ENCODE results near the gene COQ6. TPM values are rescaled to one million over a fixed set of nuclear protein-coding genes. Genes with fewer than 3 reads are reported as not detected.
"Not testable (repeated sequence)": the region's sequence is repeated elsewhere in the genome, so short reads cannot be mapped to it uniquely, and the experiment has no call there.

Gene COQ6
- total RNA-seq: 16.6 to 25.9 TPM (median 18.4 TPM) in 3 replicates
- long read RNA-seq, transcript COQ6-201 (12 exons, 2,118 nt): major isoform, 23 of 35 reads
- long read RNA-seq, partial matches to known transcripts: 2 of 35 reads
- long read RNA-seq, other reads (novel, unspliced or antisense): 10 of 35 reads

DNA sequence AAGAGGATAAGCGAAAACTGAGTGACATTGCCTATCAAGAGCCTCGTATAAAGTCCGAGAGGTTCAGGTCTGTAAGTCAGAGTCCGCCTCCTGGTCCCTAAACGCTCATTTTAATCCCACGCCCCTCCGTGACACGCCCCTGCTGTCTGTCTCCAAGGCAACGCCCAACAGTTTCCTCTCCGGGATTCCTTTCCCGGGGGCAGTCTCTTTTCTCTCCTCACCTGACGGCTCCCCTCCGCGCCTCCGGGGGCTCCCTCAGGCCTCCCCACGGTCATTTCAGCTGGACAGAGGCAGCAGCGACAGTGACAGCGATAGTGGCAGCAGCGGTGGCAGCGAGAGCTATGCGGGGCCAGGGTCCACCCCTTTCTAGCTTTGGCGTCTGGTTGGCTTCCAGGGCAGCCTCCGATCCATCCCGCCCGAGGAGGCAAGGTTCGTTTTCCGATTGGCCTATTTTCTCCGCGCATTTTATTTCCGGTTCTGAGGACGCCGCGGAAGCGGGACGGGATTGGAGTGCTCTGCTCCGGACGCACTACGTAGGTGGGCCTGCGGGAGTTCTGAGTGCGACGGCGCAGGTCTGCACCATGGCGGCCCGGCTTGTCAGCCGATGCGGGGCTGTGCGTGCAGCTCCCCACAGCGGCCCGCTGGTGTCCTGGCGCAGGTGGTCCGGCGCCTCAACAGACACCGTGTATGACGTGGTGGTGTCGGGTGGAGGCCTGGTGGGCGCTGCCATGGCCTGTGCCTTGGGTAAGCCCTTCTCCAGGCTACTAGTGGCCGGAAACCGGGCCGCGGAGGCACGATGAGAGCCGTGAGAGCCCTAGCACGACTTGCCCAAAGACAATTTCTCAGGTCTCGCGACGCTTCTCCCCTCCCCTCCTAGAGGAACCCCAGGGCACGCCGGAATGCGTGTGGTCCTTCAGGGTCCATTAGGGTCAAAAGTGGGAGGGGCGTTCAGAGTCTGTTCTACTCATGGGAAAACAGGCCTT lies at the start of gene COQ6, which contains the start of gene FAM161B:
TSS of gene COQ6 (plus strand) at position 551 of the 983 bp plus-strand sequence. CDS start at position 582, 31 bp downstream.
TSS of gene FAM161B (minus strand) at position 343 of the 983 bp plus-strand sequence. CDS start at position 275, 68 bp downstream.
- H3K27ac Mint-ChIP-seq (ENCODE audit: unreplicated experiment): peak within 1 kb of the TSS; percentile 97
- TF ChIP-seq, protein P1, sequence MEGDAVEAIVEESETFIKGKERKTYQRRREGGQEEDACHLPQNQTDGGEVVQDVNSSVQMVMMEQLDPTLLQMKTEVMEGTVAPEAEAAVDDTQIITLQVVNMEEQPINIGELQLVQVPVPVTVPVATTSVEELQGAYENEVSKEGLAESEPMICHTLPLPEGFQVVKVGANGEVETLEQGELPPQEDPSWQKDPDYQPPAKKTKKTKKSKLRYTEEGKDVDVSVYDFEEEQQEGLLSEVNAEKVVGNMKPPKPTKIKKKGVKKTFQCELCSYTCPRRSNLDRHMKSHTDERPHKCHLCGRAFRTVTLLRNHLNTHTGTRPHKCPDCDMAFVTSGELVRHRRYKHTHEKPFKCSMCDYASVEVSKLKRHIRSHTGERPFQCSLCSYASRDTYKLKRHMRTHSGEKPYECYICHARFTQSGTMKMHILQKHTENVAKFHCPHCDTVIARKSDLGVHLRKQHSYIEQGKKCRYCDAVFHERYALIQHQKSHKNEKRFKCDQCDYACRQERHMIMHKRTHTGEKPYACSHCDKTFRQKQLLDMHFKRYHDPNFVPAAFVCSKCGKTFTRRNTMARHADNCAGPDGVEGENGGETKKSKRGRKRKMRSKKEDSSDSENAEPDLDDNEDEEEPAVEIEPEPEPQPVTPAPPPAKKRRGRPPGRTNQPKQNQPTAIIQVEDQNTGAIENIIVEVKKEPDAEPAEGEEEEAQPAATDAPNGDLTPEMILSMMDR (IDR thresholded peaks at IDR 0.05): peak; percentile 39
- H3K36me3 Mint-ChIP-seq (ENCODE audit: low read depth): peaks cover 6% of the 10 kb centered on the region
- H3K4me1 Mint-ChIP-seq (ENCODE audit: low read depth): peaks cover 24% of the 10 kb centered on the region
- H3K9me3 Mint-ChIP-seq (ENCODE audit: low read depth): no peaks in the 10 kb centered on the region
- H3K4me3 Mint-ChIP-seq (ENCODE audit: unreplicated experiment): peak within 1 kb of the TSS; percentile 98
- peak; percentile 98 for DNase-seq (ENCODE audit: low spot score)
- no peaks in the 10 kb centered on the region for H3K27me3 Mint-ChIP-seq (ENCODE audit: low read depth)

DNA sequence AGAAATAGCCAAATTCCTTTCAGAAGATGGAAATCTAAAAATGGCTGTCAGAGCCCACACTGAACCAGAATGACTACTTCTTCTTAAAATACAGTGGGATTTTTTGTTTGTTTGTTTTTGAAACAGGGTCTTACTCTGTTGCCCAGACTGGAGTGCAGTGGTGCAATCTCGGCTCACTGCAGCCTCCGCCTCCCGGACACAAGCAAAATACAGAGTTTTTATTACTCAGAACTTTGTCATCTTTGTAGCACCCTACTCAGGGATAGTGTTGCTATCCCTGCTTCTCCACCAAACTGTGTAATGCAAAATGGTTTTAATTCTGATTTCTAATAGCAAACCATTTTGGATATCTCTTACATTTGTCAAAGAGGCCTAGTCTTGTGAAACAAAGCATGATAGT lies 47.1 kb upstream of the COQ6 start:
- H3K4me3 Mint-ChIP-seq (ENCODE audit: unreplicated experiment): no peak overlapping the region
- H3K4me1 Mint-ChIP-seq (ENCODE audit: low read depth): no peaks in the 10 kb centered on the region
- H3K9me3 Mint-ChIP-seq (ENCODE audit: low read depth): no peaks in the 10 kb centered on the region
- no peaks in the 10 kb centered on the region for H3K27me3 Mint-ChIP-seq (ENCODE audit: low read depth)
- no peak for DNase-seq (ENCODE audit: low spot score)
- H3K36me3 Mint-ChIP-seq (ENCODE audit: low read depth): peaks cover 23% of the 10 kb centered on the region
- H3K27ac Mint-ChIP-seq (ENCODE audit: unreplicated experiment): peak overlapping the region; percentile 41
- TF ChIP-seq, protein P1 (IDR thresholded peaks at IDR 0.05): no peak

DNA sequence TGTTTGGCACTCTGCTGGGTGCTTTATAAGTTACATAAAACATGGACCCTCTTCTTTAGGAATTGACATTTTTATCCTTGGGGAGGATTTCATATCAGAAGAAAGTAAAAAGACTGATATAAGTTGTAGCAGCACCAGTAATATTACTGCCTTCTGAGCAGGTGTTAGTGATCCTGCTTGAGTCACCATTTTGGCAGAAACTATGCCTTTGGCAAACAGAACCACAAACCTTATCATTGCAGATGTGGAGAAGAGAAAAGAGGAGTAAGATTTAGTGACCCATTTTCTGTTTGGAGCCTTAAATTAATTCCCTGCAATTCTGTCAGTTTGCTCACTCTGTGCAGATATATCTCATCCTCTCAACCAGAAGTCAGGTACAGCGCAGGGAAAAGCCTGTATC lies 40.4 kb upstream of the COQ6 start:
- H3K4me1 Mint-ChIP-seq (ENCODE audit: low read depth): peaks cover 23% of the 10 kb centered on the region
- no peaks in the 10 kb centered on the region for H3K9me3 Mint-ChIP-seq (ENCODE audit: low read depth)
- H3K27ac Mint-ChIP-seq (ENCODE audit: unreplicated experiment): no peak overlapping the region
- DNase-seq (ENCODE audit: low spot score): no peak
- TF ChIP-seq, protein P1 (IDR thresholded peaks at IDR 0.05): no peak
- no peaks in the 10 kb centered on the region for H3K27me3 Mint-ChIP-seq (ENCODE audit: low read depth)
- H3K4me3 Mint-ChIP-seq (ENCODE audit: unreplicated experiment): no peak overlapping the region
- peaks cover 42% of the 10 kb centered on the region for H3K36me3 Mint-ChIP-seq (ENCODE audit: low read depth)

DNA sequence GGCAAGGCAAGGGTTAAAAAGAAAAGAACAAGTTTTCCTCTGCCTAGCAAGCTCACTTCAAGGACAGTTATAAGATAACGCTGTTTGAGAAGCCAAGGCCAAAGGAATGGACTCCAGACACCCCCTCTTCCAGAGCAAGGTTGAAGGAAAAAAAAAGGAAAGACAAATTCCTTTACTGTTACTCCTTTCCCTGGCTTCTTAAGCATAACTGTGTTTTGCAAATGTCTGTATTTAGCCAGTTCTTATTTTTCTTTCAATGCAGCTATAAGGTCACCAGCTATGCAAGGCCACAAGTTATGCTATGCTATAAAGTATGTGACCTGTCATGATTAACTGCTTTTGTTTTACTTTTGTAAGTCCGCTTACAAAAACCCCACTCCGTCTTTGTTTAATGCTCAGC lies 36.8 kb upstream of the COQ6 start:
- H3K9me3 Mint-ChIP-seq (ENCODE audit: low read depth): no peaks in the 10 kb centered on the region
- H3K4me3 Mint-ChIP-seq (ENCODE audit: unreplicated experiment): no peak overlapping the region
- peaks cover 27% of the 10 kb centered on the region for H3K4me1 Mint-ChIP-seq (ENCODE audit: low read depth)
- peaks cover 29% of the 10 kb centered on the region for H3K36me3 Mint-ChIP-seq (ENCODE audit: low read depth)
- DNase-seq (ENCODE audit: low spot score): no peak
- peak overlapping the region; percentile 87 for H3K27ac Mint-ChIP-seq (ENCODE audit: unreplicated experiment)
- TF ChIP-seq, protein P1 (IDR thresholded peaks at IDR 0.05): no peak
- no peaks in the 10 kb centered on the region for H3K27me3 Mint-ChIP-seq (ENCODE audit: low read depth)

DNA sequence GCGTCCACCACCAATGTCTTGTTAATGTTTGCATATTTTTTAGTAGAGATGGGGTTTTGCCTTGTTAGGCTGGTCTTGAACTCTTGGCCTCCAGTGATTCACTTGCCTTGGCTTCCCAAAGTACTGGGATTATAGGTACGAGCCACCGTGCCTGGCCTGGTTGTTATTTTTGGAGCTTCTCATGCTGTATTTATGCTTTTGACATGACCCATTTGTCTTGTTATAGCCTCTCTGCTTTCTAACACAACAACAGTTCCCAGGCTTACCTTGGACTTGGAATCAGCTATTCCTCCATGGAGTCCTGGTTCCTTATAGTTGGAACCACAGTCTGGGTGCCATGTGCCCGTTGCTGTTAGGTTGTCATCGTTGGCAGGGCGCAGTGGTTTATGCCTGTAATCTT lies 33.8 kb upstream of the COQ6 start:
- no peaks in the 10 kb centered on the region for H3K27me3 Mint-ChIP-seq (ENCODE audit: low read depth)
- H3K36me3 Mint-ChIP-seq (ENCODE audit: low read depth): peaks cover 14% of the 10 kb centered on the region
- H3K4me1 Mint-ChIP-seq (ENCODE audit: low read depth): peaks cover 23% of the 10 kb centered on the region
- peak overlapping the region; percentile 5 for H3K27ac Mint-ChIP-seq (ENCODE audit: unreplicated experiment)
- no peak for DNase-seq (ENCODE audit: low spot score)
- H3K4me3 Mint-ChIP-seq (ENCODE audit: unreplicated experiment): no peak overlapping the region
- TF ChIP-seq, protein P1 (IDR thresholded peaks at IDR 0.05): no peak
- H3K9me3 Mint-ChIP-seq (ENCODE audit: low read depth): no peaks in the 10 kb centered on the region

DNA sequence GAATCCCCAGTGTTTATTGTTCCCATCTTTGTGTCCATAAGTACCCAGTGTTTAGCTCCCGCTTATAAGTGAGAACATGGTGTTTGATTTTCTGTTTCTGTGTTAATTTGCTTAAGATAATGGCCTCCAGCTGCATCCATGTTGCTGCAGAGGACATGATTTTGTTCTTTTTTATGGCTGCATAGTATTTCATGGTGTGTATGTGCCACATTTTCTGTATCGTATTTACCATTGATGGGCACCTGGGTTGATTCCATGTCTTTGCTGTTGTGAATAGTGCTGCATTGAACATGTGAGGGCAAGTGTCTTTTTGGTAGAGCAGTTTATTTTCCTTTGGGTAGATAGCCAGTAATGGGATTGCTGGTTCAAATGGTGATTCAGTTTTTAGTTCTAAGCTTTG lies 30.6 kb upstream of the COQ6 start:
- DNase-seq (ENCODE audit: low spot score); H3K9me3 Mint-ChIP-seq (ENCODE audit: low read depth); H3K4me3 Mint-ChIP-seq (ENCODE audit: unreplicated experiment); H3K27ac Mint-ChIP-seq (ENCODE audit: unreplicated experiment); H3K4me1 Mint-ChIP-seq (ENCODE audit: low read depth); H3K27me3 Mint-ChIP-seq (ENCODE audit: low read depth): not testable (repeated sequence)
- peaks cover 26% of the 10 kb centered on the region for H3K36me3 Mint-ChIP-seq (ENCODE audit: low read depth)

Data from chondrocyte (in vitro differentiated cells).